HG02610 (cell line): Measurements from ENCODE around the gene AMH.

Experiments
- ATAC-seq: cut with Tn5 transposase; IDR thresholded peaks from one replicate; pipeline ENCODE4 v1.9.1; 2021; ENCODE audit warnings: mild to moderate bottlenecking, moderate library complexity; ENCODE audit not compliant: unreplicated experiment

AMH gene

DNA sequence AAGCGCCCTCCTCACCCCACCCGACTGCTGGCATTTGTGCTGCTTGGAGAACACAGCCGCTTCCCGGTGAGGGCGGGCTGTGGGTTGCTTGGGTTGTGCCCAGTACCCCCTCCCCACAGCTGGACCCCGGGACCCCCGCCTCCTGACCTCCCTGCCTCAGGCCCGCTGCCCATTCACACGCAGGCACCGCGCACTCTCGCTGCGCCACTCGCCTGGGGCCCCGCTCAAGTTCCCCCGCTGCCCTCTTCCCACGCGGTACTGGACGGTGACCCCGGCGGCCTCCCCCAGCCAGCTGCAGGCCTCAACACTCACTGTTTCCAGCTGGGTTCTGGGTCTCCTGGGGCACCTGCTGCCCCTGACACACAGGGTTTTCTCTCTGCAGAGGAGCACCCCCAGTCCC lies 29.4 kb upstream of the AMH start:
- ATAC-seq: no peak

DNA sequence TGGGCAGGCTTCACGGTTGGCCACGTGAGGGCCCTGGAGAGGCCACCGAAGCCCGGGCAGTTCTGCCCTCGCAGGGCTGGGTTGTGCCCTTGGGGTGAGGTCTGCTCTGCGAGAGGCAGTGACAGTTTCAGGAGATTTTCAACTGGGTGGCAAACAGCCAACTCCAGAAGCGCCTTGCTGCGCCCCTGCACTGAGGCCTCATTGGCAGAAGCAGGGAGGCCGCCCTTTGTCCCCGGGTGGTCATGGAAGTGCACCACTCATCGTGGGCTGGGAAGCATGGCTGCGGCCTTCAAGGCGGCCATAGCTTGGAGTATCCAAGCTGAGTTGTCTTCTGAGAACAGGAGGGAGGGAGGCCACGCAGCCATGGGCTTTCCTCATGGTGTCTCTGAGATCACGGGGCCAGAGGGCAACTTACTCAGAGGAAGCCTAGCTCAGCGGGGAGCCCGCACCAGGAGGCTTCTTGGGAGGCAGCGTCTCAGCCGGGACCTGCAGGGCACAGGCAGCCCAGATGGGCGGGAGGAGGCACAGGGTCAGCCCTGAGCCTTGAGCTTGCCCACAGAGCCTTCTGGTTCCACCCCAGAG lies 27.8 kb upstream of the AMH start:
- no peak for ATAC-seq

DNA sequence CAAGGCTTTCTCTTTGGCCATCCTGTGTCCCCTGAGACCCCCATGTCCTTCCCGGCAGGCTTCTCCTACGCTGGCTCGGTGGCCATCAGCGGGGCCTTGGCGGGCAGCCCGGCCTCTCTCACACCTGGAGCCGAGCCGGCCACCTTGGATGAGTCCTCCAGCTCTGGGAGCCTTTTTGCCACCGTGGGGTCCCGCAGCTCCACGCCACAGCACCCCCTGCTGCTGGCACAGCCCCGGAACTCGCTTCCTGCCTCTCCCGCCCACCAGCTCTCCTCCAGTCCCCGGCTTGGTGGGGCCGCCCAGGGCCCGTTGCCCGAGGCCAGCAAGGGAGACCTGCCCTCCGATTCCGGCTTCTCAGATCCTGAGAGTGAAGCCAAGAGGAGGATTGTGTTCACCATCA lies 27.2 kb upstream of the AMH start:
- no peak for ATAC-seq

DNA sequence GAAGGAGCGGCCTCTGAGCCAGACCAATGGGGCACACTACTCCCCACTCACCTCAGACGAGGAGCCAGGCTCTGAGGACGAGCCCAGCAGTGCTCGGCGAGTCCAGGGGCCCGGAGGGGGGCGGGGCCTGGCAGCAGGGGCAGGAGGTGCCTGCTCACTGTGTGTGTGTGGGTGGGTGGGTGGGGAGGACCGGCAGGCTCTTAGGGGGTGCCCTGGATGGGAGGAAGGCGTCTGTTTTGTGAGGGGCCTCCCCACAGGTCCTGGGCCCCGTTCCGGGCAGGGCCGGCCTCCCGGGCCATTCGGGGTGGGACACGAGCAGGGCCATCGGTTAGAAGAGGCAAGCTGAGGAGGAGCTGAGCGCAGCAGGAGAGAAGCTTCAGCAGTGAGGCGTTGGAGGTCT lies 25.7 kb upstream of the AMH start:
- ATAC-seq: no peak

DNA sequence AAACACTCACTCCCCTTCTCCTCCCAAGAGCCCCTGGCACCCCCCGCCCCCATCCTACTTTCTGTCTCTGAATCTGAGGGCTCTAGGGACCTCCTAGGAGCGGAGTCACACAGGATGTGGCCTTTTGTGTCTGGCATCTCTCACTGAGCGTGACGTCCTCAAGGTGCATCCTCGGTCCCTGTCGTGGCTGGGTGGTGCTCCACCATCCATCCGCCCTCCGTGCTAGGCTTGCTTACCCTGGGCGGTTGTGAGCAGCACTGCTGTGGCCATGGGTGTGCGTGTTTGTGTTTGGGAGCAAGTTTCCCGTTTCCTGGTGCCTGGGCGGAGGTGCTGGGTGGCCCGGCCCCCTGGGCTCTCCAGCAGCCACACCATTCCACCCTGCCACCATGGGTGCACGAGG lies 25.2 kb upstream of the AMH start:
- ATAC-seq: peak; percentile 38

DNA sequence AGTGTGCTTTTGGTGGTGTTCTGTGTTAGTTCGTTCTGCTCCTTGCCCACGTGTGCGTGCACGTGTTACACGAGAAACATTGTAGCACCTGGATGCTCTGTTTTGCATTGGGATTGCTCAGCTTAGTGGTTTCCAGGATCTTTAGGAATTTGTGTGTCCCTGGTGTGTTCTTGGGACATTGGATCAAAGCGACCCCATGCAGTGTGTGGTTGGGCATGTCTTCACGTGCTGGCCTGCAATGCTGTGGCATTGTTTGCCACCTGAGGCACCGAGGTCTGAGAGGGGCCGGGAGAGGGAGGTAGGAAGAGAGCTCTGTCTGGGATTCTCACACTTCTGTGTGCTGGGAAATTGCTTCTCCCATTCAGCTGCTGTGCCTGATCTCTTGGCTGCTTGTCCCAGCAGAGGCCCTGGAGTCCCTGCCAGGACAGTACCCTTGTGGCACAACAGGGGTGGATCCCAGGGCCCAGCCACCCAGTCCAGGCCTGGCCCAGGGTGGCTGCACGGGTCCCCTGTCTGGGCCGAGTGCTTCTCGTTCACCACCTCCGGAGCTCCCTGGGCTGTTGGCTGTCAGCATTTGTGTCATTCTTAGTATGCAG lies 24.3 kb upstream of the AMH start:
- ATAC-seq: no peak

DNA sequence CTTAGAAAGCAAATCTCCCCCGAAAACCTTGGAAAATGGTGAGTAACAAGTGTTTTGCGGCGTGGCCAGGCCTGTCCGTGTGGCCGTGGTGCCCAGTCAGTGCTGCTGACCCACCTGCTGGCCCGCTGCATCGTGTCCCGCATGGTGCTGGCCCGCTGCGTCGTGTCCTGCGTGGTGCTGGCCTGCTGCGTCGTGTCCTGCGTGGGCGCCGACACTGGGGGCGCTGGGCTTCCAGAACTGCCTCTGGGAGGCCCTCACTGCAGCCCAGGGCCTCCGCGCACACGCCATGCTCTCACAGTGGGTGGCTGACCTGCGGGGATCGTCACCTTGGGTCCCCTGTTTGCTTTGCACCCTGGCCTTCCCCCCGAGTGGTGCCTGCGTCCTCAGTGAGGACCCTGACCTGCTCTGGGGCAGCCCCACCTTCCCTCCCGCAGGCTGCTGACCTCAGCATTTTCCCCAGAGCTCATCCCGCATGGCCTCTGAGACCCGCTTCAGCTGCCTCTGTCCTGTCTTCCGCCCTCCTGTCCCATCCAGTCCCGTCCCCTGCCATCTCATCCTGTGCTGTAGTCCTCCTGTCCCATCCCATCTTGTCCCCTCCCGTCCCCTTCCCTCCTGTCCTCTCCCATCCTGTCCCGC lies 23.6 kb upstream of the AMH start:
- ATAC-seq: no peak

DNA sequence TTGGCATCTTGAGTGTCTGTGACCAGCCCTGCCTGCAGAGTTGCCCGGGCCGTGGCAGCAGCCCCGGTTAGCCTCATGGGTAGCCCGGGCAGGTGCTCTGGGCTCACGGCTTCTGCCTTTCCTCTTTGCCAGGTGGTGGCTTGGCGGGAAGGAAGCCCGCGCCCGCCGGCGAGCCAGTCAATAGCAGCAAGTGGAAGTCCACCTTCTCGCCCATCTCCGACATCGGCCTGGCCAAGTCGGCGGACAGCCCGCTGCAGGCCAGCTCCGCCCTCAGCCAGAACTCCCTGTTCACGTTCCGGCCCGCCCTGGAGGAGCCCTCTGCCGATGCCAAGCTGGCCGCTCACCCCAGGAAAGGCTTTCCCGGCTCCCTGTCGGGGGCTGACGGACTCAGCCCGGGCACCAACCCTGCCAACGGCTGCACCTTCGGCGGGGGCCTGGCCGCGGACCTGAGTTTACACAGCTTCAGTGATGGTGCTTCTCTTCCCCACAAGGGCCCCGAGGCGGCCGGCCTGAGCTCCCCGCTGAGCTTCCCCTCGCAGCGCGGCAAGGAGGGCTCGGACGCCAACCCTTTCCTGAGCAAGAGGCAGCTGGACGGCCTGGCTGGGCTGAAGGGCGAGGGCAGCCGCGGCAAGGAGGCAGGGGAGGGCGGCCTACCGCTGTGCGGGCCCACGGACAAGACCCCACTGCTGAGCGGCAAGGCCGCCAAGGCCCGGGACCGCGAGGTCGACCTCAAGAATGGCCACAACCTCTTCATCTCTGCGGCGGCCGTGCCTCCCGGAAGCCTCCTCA lies 22.9 kb upstream of the AMH start:
- no peak for ATAC-seq

DNA sequence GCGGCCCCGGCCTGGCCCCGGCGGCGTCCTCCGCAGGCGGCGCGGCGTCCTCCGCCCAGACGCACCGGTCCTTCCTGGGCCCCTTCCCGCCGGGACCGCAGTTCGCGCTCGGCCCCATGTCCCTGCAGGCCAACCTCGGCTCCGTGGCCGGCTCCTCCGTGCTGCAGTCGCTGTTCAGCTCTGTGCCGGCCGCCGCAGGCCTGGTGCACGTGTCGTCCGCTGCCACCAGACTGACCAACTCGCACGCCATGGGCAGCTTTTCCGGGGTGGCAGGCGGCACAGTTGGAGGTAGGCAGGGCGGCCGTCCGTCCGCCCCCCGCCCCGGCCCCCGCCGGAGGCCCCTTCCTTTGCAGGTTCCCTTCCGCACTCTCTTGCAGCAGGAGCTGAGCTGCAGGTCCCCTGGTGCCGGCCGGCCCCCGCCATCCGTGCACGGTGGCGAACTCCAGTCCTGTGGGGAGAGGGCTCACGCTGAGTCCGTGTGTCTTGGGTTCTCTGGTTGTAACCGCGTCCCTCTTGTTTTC lies 22.2 kb upstream of the AMH start:
- ATAC-seq: no peak

DNA sequence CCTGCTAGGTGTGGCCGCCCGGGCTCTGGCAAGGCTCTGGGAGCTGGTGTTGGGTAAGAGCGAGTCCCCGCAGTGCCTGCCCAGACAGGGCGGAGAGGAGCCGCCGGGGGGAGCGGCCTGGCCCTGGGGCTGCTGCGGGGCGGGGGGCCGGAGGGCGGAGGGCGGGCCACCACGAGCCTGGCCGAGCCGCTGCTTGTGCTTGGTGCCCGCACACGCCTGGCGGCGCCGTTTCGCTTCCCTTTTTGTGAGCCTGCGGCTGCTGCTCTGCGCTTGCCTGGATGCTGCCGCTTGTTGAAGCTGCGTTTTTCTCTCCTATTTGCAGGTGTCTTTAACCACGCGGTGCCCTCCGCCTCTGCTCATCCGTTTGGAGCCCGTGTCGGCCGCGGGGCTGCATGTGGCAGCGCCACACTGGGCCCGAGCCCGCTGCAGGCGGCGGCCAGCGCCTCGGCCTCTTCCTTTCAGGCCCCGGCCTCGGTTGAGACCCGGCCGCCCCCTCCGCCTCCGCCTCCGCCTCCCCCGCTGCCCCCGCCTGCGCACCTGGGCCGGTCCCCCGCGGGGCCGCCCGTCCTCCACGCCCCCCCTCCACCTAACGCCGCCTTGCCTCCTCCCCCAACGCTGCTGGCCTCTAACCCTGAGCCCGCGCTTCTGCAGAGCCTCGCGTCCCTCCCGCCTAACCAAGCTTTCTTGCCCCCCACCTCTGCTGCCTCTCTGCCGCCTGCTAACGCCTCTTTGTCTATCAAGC lies 21.5 kb upstream of the AMH start:
- no peak for ATAC-seq

DNA sequence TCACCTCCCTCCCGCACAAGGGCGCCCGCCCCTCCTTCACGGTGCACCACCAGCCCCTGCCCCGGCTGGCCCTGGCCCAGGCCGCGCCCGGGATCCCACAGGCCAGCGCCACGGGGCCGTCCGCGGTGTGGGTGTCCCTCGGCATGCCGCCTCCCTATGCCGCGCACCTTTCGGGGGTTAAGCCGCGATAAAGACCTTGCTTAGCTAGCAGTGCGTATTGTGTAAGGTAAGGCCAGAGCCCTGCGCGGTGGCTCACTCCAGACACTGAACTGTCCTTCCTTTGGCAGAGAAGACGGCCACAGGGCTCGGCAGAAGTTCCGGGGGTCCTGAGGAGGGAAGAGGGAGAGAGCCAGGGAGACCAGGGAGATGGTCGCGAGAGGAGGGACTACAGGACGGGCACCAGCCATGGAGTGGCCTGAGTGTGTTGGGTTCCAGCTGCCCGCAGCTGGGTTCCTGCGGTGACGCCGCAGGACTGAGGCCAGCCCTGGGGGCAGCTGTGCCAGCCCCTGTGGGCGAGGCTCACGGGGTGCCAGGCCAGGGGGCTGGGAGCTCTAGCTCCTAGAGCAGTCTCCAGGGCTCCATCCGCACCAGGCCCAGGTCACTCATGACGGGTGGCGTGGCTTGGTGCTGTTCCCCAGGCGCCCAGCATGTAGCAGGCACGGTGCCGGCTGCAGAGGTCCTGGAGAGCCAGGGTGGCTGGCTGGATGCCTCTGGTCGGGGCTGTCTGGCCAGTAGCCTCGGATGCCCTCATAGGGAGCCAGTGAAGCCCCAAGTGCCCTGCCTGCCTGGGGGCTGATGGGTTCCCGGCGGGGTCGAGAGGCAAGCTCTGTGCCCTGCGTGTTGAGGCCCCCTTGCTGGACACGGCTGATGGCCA lies 20.7 kb upstream of the AMH start:
- no peak for ATAC-seq

DNA sequence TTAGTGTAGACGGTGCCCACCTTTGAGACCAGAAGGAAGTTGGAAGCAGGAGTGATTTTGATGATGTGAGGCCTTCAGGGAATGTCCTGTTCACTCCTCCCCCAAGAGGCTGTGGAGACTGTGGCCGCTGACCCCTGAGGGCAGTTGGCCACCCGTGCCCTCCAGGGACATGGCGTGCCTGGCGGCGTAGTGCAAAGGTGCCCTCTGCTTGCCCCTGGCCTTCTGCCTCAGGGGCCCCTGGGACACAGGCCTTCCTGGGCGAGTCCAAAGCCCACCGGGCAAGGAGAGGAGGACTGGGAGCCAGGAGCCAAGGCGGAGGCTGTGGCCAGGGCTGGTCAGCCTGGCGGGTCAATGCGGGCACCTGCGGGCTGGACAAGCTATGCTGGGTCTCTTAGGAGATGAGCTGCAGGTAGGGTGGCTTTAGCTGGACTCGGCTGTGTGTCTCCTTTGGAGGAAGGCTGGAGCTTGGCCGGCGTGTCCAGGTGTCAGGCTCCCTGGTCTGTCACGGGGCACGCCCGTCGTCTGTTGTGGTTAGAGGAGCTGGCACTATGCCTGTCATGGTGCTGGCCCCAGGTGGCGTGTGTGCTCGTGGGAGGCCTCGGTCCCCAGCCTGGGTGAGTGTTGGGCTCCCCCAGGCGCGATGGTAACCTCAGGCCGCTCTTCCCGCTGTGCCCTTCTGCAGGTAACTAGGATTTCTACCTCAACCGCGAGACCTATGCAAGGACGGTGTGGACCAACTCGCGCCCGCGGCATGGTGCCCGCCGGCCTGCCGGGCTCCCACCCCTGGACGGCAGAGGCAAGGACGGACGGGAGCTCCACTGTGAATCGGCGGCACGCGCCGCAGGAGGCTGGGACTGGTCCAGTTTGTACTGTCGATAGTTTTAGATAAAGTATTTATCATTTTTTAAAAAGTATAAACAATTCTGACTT lies 19.8 kb upstream of the AMH start:
- ATAC-seq: no peak

DNA sequence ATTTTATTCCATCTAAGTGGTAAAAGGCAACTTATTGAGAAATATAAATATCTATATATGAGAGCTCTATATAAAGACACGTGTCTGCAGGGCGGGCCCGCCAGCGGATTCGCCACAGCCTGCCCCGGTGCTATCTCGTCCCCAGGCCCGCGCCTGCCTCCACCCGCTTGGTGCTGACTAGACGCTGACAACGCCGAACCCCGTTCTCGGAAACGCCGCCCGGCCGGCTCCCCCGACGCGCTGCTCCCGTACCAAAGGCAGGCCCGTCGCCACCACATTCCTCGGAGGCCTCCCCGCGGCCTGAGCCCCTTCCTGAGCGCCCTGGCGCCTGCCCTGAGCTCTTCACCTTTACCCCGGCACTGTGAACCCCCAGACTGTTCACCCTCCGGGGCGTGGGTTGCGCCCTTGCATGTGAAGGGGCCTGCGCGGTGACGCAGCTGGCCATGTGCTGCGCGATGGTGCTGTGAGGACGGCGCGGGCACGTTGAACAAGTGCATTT lies 19.0 kb upstream of the AMH start:
- no peak for ATAC-seq

DNA sequence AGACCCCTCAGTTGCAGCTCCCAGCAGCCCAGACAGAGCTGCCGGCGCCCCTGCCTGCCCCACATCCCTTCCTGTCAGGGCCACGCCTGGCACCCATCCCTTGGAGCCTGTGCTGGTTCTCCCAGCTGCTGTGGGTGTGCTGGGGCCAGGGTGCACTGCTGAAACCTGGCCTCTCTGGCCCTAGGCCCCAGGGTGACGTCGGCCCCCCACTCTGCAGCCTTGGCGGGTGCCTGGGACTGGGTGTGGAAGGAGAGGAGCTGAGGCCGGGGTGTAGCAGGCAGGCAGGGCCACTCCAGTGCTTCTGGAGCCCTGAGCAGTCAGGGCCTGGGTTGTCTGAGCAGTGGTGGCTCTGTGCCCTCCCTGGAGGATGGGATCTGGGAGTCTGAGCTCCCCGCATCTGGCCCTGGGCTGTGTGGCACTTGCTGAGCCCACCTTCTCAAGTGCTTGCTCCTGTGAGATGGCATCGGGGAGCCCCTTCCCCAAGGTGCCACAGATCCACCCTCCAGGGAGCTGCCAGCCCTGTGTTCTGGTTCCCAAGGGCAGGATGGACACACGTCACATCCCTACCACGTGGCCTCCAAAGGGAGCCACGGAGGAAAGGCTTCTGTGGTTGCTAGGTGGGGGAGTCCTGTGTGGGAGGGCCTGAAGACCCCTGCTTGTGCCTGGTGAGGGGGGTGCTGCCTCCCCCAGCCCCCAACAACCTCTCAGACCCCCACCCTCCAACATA lies 18.2 kb upstream of the AMH start:
- ATAC-seq: no peak

DNA sequence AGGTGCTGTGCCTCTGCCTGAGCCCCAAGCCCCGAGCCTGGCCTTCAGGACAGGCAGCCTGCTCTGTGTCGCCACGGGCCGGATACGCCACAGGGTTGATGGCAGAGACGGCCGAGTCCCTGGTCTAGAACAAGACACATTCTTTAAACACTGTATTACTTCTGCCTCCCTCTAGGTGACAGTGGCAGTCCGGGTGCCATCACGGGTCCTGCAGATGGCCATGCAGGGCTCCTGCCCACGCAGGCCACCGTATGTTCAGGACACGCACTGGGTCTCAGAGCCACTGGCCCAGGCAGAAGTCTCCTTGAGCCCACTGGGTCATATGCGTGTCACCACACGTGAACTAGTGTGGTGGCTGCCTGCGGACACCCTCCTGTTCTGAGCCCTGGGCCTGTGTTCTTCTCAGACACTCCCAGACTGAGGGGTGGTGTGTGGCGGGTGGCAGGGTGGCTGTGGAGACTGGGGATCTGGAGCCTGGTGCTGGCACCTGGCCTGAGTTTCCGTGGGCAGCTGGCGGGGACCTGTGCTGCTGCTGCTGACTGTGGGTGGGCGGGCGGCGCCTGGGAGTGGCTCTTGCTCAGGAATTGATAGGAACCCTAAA lies 17.4 kb upstream of the AMH start:
- ATAC-seq: no peak

DNA sequence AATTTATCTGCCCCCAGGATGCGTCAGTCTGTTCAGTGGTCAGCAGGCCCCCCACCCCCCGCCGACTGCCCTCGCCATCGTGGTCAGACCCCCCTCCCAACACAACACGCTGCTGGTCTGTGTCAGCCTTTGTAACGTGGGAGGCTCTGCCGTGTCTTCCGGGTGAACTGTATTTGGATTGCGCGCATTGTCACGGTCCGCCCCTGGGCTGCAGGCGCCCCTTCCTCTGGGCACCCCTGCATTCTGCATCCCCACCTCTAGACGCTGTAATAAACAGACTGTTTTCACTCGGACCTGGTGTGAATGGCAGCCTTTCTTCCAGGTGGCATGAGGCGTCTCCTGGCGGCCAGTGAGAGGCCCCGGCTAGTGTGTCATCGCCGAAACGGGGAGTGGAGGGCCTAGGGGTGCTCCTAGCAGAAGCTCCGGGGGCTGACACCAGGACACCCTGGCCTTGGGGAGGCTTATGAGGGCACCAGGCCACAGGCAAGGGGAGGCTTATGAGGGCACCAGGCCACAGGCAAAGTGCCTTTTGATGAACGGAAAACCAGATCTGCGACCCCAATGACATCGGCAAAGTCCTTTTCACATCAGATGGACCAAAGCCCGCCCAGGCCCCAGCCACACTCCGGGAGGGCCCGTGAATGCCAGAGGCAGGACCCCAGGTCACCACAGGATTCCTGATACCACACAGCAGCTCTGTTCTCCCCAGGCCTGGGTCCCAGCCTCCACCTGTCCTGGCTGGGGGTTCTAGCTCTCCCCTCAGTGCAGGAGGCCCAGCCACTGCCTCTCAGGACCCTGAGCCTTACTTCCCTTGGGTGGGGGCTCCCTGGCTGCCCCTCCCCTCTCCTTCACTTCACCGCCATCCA lies 16.6 kb upstream of the AMH start:
- ATAC-seq: no peak
